MG63 (cell line): Measurements from ENCODE around the gene DCC. TPM values are rescaled to one million over a fixed set of nuclear protein-coding genes. Genes with fewer than 3 reads are reported as not detected.

Experiments
- DNase-seq: peaks from one replicate; pipeline ENCODE4 v3.0.0-alpha.2; 2020
- H3K27me3 ChIP-seq: fragments of 250-450 bp; sonication (Bioruptor Pico); 2 replicates; pipeline ENCODE4 v1.5.1; 2020; ENCODE audit warnings: mild to moderate bottlenecking, moderate library complexity
- H3K36me3 ChIP-seq: fragments of 250-450 bp; sonication (Bioruptor Pico); 2 replicates; pipeline ENCODE4 v1.5.1; 2020; ENCODE audit warnings: mild to moderate bottlenecking, moderate library complexity
- H3K4me3 ChIP-seq: fragments of 250-450 bp; sonication (Bioruptor Pico); 2 replicates; pipeline ENCODE4 v1.5.1; 2020; ENCODE audit warnings: mild to moderate bottlenecking, moderate library complexity
- H3K9me3 ChIP-seq: fragments of 250-450 bp; sonication (Bioruptor Pico); 2 replicates; pipeline ENCODE4 v1.5.1; 2020; ENCODE audit warnings: mild to moderate bottlenecking, moderate library complexity
- total RNA-seq: library from RNA; depleted of rRNA; stranded (reverse); fragments of >200 nt; shearing (Covaris generic); gene quantifications from 2 replicates; pipeline ENCODE4 v1.2.3, GENCODE V29; 2014; ENCODE audit warnings: low replicate concordance

Gene DCC
- total RNA-seq, 1 experiment from 2014 or later = not detected

GRCh38 chr18:52504589-52504988 lies 164.6 kb downstream of the DCC start:
- H3K9me3 ChIP-seq = no peaks in the 10 kb centered on the region
- no peak overlapping the region for H3K4me3 ChIP-seq
- no peak for DNase-seq
- no peaks in the 10 kb centered on the region for H3K27me3 ChIP-seq
- no peaks in the 10 kb centered on the region for H3K36me3 ChIP-seq

GRCh38 chr18:52510139-52510538 lies 170.1 kb downstream of the DCC start:
- Histone ChIP-seq H3K27me3 (no peaks in the 10 kb centered on the region), H3K36me3 (no peaks in the 10 kb centered on the region), H3K9me3 (no peaks in the 10 kb centered on the region), H3K4me3 (no peak overlapping the region)
- DNase-seq = no peak

DNA sequence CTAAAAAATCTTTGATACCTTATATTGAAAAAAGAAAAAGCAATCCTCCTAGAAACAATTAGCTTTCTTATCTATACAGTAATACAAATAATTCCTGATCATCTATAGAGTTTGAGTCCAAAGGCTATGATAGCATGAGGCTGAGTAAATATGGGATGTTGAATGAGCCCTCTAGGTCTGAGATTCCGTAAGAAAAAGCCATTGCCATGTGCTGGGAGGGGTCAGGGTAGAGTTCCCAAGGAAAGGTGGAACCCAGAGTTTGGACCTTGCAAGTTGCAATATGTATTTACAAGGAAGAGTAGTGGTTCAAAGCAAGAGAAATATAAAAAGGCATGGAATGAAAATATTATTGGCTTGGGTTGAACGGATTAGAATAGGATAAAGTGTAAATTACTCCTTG lies 178.1 kb downstream of the DCC start:
- no peaks in the 10 kb centered on the region for H3K9me3 ChIP-seq
- H3K27me3 ChIP-seq = no peaks in the 10 kb centered on the region
- no peak overlapping the region for H3K4me3 ChIP-seq
- no peak for DNase-seq
- H3K36me3 ChIP-seq = no peaks in the 10 kb centered on the region

GRCh38 chr18:52519021-52519420 lies 179.0 kb downstream of the DCC start:
- Histone ChIP-seq H3K4me3 (no peak overlapping the region), H3K36me3 (no peaks in the 10 kb centered on the region), H3K9me3 (no peaks in the 10 kb centered on the region), H3K27me3 (no peaks in the 10 kb centered on the region)
- DNase-seq = no peak

- no peaks in the 10 kb centered on the region for H3K36me3 ChIP-seq
- H3K9me3 ChIP-seq = no peaks in the 10 kb centered on the region
- no peaks in the 10 kb centered on the region for H3K27me3 ChIP-seq
- H3K4me3 ChIP-seq = no peak overlapping the region
- DNase-seq = no peak
Observed at GRCh38 chr18:52523566-52523965, 183.6 kb downstream of the DCC start.

- Histone ChIP-seq H3K9me3 (no peaks in the 10 kb centered on the region), H3K4me3 (no peak overlapping the region), H3K36me3 (no peaks in the 10 kb centered on the region), H3K27me3 (no peaks in the 10 kb centered on the region)
- no peak for DNase-seq
Observed at GRCh38 chr18:52531836-52532235, 191.8 kb downstream of the DCC start.

DNA sequence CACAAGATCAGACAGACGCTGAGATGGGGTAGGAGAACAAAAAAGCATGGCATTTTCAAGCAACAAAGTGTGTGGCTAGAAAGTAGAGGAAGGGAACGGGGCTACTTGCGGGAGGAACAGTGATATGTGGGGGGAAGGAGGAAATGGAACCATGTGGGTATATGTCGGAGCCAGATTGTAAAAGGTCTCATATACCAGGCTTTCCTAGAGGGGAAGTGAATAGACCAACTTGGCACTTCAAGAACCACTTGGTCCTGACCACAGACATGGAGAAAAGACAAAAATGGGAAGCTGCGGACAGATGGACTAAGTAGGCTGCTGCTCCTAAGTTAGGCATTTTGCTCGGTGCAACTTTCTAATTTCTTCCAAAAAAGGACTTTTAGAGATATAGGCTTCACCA lies 196.0 kb downstream of the DCC start:
- Histone ChIP-seq H3K9me3 (no peaks in the 10 kb centered on the region), H3K4me3 (no peak overlapping the region), H3K27me3 (no peaks in the 10 kb centered on the region), H3K36me3 (no peaks in the 10 kb centered on the region)
- no peak for DNase-seq

GRCh38 chr18:52537261-52537660 lies 197.3 kb downstream of the DCC start:
- H3K27me3 ChIP-seq = no peaks in the 10 kb centered on the region
- no peaks in the 10 kb centered on the region for H3K36me3 ChIP-seq
- no peak for DNase-seq
- no peak overlapping the region for H3K4me3 ChIP-seq
- no peaks in the 10 kb centered on the region for H3K9me3 ChIP-seq

GRCh38 chr18:52541056-52541455 lies 201.1 kb downstream of the DCC start:
- no peaks in the 10 kb centered on the region; the same call in 1 of the 2 replicates for H3K27me3 ChIP-seq
- H3K36me3 ChIP-seq = no peaks in the 10 kb centered on the region
- H3K4me3 ChIP-seq = no peak overlapping the region
- H3K9me3 ChIP-seq = no peaks in the 10 kb centered on the region
- no peak for DNase-seq

DNA sequence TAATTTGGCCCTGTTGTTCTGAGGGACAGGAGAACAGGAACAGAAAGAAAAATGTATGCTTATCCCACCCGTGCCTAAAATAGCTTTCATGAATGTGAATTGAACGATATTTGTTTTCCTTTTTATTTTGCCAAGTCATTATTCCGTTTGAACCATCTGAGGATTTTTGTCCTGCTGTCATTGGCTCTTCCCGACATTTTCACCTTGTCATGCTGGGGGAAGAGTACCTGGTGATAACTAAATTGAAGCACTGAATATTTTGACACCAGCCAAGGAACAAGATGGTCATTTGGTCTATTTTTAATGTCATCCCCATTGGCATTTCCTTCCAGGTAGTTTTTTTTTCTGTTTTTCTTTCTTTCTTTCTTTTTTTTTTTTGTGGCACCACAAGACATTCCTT lies 204.1 kb downstream of the DCC start:
- Histone ChIP-seq H3K27me3 (no peaks in the 10 kb centered on the region; the same call in 1 of the 2 replicates), H3K9me3 (no peaks in the 10 kb centered on the region), H3K4me3 (no peak overlapping the region), H3K36me3 (no peaks in the 10 kb centered on the region)
- DNase-seq = no peak

- no peak for DNase-seq
- no peaks in the 10 kb centered on the region; the same call in 1 of the 2 replicates for H3K27me3 ChIP-seq
- no peaks in the 10 kb centered on the region for H3K36me3 ChIP-seq
- no peaks in the 10 kb centered on the region for H3K9me3 ChIP-seq
- H3K4me3 ChIP-seq = no peak overlapping the region
Observed at GRCh38 chr18:52546686-52547346, 206.8 kb downstream of the DCC start.

DNA sequence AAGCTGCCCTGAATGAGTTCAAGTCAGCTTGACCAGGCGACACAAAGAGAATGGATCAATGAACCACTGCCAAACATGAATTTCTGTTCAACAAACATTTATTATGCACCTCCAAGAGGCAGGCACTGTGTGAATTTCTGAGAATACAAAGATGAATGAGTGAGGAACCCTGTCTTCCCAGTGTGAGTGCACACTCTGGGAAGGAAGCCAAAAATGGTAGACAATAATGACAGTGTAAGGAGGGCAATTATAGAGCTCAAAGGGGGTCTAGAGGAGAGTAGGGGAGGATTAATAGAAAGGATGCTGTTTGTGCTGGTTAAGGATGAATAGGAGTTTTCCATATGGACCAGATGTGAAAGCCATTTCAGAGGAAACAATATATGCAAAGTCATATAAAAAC lies 213.4 kb downstream of the DCC start:
- DNase-seq = no peak
- Histone ChIP-seq H3K4me3 (no peak overlapping the region), H3K9me3 (no peaks in the 10 kb centered on the region), H3K27me3 (no peaks in the 10 kb centered on the region), H3K36me3 (no peaks in the 10 kb centered on the region)

GRCh38 chr18:52554180-52554579 lies 214.2 kb downstream of the DCC start:
- Histone ChIP-seq H3K4me3 (no peak overlapping the region), H3K9me3 (no peaks in the 10 kb centered on the region), H3K27me3 (no peaks in the 10 kb centered on the region), H3K36me3 (no peaks in the 10 kb centered on the region)
- no peak for DNase-seq

DNA sequence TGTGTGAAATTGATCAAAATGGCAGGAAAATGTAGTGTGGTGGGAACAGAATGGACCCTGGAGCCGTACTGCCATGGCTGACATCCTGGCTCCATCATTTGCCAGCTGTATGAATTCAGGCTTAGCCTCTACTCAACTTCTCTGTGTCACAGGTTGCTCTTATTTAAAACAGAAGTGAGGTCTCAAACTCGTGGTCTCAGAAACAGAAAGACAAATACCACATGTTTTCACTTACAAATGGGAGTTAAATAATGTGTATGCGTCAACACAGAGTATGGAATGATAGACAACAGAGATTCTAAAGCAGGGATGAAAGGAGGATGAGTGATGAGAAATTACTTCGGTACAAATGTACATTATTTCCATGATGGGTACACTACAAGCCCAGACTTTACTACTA lies 227.4 kb downstream of the DCC start:
- DNase-seq = no peak
- no peaks in the 10 kb centered on the region for H3K9me3 ChIP-seq
- no peaks in the 10 kb centered on the region for H3K27me3 ChIP-seq
- H3K36me3 ChIP-seq = no peaks in the 10 kb centered on the region
- no peak overlapping the region for H3K4me3 ChIP-seq

DNA sequence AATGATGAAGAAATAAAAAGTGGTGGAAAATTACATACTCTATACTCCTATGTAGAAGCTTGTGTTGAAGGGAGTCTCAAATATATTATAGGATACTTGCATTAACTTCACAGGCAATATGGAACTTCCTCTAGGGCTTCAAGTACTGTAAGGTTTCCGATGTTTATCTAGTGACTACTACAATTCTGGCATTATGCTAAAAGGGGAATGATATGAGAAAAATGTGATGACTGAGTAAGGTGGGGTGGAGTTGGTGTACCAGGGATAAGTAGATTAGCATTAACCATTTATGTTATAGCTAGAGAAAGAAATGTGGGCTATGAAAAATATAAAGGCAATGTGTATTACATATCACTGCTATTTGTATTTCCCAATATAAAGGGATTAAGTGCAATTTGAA lies 229.5 kb downstream of the DCC start:
- no peak for DNase-seq
- Histone ChIP-seq H3K36me3 (no peaks in the 10 kb centered on the region), H3K27me3 (no peaks in the 10 kb centered on the region), H3K4me3 (no peak overlapping the region), H3K9me3 (no peaks in the 10 kb centered on the region)

DNA sequence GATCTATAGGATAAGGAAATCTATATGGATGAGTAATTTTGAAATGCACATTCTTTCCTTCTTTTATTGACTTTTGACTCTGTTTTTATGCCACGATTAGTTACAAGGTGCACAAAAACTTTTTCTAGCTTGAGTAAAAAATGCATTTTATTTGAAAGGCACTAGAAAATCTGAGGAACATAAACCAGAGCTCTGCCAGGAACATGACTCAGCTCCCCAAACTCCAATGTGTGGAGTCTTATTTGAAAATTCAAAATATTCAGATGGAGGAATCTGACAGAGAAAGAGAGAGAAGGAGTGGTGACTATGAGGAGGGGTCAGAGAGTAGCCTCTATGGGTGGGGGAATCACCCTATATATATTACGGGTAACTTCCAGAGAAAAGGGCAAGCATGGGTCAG lies 231.0 kb downstream of the DCC start:
- Histone ChIP-seq H3K9me3 (no peaks in the 10 kb centered on the region), H3K4me3 (no peak overlapping the region), H3K27me3 (no peaks in the 10 kb centered on the region), H3K36me3 (no peaks in the 10 kb centered on the region)
- no peak for DNase-seq

GRCh38 chr18:52572036-52573000 lies 232.3 kb downstream of the DCC start:
- no peak for DNase-seq
- no peak overlapping the region for H3K4me3 ChIP-seq
- no peaks in the 10 kb centered on the region for H3K36me3 ChIP-seq

DNA sequence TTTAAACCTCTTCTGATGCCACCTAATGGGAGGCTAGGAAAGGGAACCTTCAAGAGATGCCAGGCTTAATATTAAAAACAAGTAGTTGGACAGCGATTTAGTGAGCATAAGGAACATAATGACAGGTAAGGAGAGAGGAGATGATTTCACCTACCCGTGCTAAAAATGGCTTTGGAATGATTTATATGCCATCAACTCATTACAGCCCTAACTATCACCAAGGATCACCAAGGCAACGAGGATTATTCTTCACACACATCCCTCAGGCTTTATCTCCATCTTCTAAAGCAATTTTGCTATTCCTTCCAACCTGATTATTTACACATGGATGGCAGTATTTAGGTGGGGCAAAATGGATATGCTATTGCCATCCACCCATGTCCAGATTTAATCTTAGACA lies 237.8 kb downstream of the DCC start:
- H3K9me3 ChIP-seq = no peaks in the 10 kb centered on the region
- no peaks in the 10 kb centered on the region for H3K27me3 ChIP-seq
- H3K4me3 ChIP-seq = no peak overlapping the region
- no peak for DNase-seq
- no peaks in the 10 kb centered on the region for H3K36me3 ChIP-seq

More at GRCh38 chr18:52572036-52573000, 232.3 kb downstream of the DCC start:
- no peaks in the 10 kb centered on the region for H3K27me3 ChIP-seq
- no peaks in the 10 kb centered on the region for H3K9me3 ChIP-seq
